ENCODE measurements around the gene PEX26.

DNA sequence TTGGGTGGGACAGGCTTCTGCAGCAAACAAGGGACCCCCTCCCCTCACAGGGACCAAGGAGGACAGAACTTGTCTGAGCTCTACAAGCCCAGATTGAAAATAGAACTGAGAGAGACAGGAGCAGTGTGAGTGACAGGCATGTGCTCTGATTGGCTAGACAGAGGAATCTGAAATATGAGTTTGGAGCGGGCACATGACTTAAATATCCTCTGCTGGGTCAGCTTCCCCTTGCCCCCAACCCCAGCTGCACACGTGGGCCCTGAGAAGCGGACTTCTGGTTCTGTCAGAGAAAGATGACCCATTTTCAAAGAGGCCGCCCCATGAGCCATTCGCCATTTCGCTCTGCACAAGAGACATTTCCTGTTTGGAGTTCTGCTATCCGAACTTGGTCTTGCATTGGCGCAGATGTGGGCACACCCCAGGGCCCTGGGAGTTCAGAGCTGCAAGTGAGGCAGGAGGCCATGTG is 38.1 kb downstream of the PEX26 start:
- TF ChIP-seq, protein P1, sequence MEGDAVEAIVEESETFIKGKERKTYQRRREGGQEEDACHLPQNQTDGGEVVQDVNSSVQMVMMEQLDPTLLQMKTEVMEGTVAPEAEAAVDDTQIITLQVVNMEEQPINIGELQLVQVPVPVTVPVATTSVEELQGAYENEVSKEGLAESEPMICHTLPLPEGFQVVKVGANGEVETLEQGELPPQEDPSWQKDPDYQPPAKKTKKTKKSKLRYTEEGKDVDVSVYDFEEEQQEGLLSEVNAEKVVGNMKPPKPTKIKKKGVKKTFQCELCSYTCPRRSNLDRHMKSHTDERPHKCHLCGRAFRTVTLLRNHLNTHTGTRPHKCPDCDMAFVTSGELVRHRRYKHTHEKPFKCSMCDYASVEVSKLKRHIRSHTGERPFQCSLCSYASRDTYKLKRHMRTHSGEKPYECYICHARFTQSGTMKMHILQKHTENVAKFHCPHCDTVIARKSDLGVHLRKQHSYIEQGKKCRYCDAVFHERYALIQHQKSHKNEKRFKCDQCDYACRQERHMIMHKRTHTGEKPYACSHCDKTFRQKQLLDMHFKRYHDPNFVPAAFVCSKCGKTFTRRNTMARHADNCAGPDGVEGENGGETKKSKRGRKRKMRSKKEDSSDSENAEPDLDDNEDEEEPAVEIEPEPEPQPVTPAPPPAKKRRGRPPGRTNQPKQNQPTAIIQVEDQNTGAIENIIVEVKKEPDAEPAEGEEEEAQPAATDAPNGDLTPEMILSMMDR (conservative IDR thresholded peaks at IDR 0.05; ENCODE audit: low read depth in 2 of 2), result no peak
- TF ChIP-seq POLR2AphosphoS5 (IDR thresholded peaks at IDR 0.05; ENCODE audit: low read depth) (no peak), EZH2phosphoT487 (IDR thresholded peaks at IDR 0.05; ENCODE audit: unreplicated experiment) (no peak), EZH2 (IDR thresholded peaks at IDR 0.05; ENCODE audit: low read depth, unreplicated experiment) (no peak), CREB1 (CRISPR knock-in tag; IDR thresholded peaks at IDR 0.05; ENCODE audit: low read depth) (no peak), NANOG (IDR thresholded peaks at IDR 0.05; ENCODE audit: borderline replicate concordance) (no peak), ZNF114 (CRISPR knock-in tag; IDR thresholded peaks at IDR 0.05) (no peak), STAT1 (IDR thresholded peaks at IDR 0.05; ENCODE audit: unreplicated experiment) (no peak), ZNF331 (CRISPR knock-in tag; IDR thresholded peaks at IDR 0.05; ENCODE audit: low read depth) (no peak), JUNB (IDR thresholded peaks at IDR 0.05; ENCODE audit: unreplicated experiment) (no peak)
- TF ChIP-seq, protein P2, sequence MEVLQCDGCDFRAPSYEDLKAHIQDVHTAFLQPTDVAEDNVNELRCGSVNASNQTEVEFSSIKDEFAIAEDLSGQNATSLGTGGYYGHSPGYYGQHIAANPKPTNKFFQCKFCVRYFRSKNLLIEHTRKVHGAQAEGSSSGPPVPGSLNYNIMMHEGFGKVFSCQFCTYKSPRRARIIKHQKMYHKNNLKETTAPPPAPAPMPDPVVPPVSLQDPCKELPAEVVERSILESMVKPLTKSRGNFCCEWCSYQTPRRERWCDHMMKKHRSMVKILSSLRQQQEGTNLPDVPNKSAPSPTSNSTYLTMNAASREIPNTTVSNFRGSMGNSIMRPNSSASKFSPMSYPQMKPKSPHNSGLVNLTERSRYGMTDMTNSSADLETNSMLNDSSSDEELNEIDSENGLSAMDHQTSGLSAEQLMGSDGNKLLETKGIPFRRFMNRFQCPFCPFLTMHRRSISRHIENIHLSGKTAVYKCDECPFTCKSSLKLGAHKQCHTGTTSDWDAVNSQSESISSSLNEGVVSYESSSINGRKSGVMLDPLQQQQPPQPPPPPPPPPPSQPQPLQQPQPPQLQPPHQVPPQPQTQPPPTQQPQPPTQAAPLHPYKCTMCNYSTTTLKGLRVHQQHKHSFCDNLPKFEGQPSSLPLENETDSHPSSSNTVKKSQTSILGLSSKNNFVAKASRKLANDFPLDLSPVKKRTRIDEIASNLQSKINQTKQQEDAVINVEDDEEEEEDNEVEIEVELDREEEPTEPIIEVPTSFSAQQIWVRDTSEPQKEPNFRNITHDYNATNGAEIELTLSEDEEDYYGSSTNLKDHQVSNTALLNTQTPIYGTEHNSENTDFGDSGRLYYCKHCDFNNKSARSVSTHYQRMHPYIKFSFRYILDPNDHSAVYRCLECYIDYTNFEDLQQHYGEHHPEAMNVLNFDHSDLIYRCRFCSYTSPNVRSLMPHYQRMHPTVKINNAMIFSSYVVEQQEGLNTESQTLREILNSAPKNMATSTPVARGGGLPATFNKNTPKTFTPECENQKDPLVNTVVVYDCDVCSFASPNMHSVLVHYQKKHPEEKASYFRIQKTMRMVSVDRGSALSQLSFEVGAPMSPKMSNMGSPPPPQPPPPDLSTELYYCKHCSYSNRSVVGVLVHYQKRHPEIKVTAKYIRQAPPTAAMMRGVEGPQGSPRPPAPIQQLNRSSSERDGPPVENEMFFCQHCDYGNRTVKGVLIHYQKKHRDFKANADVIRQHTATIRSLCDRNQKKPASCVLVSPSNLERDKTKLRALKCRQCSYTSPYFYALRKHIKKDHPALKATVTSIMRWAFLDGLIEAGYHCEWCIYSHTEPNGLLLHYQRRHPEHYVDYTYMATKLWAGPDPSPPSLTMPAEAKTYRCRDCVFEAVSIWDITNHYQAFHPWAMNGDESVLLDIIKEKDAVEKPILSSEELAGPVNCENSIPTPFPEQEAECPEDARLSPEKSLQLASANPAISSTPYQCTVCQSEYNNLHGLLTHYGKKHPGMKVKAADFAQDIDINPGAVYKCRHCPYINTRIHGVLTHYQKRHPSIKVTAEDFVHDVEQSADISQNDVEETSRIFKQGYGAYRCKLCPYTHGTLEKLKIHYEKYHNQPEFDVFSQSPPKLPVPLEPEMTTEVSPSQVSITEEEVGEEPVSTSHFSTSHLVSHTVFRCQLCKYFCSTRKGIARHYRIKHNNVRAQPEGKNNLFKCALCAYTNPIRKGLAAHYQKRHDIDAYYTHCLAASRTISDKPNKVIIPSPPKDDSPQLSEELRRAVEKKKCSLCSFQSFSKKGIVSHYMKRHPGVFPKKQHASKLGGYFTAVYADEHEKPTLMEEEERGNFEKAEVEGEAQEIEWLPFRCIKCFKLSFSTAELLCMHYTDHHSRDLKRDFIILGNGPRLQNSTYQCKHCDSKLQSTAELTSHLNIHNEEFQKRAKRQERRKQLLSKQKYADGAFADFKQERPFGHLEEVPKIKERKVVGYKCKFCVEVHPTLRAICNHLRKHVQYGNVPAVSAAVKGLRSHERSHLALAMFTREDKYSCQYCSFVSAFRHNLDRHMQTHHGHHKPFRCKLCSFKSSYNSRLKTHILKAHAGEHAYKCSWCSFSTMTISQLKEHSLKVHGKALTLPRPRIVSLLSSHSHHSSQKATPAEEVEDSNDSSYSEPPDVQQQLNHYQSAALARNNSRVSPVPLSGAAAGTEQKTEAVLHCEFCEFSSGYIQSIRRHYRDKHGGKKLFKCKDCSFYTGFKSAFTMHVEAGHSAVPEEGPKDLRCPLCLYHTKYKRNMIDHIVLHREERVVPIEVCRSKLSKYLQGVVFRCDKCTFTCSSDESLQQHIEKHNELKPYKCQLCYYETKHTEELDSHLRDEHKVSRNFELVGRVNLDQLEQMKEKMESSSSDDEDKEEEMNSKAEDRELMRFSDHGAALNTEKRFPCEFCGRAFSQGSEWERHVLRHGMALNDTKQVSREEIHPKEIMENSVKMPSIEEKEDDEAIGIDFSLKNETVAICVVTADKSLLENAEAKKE (CRISPR knock-in tag; IDR thresholded peaks at IDR 0.05), result no peak
- TF ChIP-seq, protein P3, sequence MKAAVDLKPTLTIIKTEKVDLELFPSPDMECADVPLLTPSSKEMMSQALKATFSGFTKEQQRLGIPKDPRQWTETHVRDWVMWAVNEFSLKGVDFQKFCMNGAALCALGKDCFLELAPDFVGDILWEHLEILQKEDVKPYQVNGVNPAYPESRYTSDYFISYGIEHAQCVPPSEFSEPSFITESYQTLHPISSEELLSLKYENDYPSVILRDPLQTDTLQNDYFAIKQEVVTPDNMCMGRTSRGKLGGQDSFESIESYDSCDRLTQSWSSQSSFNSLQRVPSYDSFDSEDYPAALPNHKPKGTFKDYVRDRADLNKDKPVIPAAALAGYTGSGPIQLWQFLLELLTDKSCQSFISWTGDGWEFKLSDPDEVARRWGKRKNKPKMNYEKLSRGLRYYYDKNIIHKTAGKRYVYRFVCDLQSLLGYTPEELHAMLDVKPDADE (IDR thresholded peaks at IDR 0.05), result no peak
- TF ChIP-seq, protein P4, sequence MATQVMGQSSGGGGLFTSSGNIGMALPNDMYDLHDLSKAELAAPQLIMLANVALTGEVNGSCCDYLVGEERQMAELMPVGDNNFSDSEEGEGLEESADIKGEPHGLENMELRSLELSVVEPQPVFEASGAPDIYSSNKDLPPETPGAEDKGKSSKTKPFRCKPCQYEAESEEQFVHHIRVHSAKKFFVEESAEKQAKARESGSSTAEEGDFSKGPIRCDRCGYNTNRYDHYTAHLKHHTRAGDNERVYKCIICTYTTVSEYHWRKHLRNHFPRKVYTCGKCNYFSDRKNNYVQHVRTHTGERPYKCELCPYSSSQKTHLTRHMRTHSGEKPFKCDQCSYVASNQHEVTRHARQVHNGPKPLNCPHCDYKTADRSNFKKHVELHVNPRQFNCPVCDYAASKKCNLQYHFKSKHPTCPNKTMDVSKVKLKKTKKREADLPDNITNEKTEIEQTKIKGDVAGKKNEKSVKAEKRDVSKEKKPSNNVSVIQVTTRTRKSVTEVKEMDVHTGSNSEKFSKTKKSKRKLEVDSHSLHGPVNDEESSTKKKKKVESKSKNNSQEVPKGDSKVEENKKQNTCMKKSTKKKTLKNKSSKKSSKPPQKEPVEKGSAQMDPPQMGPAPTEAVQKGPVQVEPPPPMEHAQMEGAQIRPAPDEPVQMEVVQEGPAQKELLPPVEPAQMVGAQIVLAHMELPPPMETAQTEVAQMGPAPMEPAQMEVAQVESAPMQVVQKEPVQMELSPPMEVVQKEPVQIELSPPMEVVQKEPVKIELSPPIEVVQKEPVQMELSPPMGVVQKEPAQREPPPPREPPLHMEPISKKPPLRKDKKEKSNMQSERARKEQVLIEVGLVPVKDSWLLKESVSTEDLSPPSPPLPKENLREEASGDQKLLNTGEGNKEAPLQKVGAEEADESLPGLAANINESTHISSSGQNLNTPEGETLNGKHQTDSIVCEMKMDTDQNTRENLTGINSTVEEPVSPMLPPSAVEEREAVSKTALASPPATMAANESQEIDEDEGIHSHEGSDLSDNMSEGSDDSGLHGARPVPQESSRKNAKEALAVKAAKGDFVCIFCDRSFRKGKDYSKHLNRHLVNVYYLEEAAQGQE (IDR thresholded peaks at IDR 0.05; ENCODE audit: unreplicated experiment), result no peak

Data from GM23338 (cell line).